ENCODE measurements around the gene GAK. TPM values are rescaled to one million over a fixed set of nuclear protein-coding genes. Genes with fewer than 3 reads are reported as not detected.
"Not testable (repeated sequence)": the region's sequence is repeated elsewhere in the genome, so short reads cannot be mapped to it uniquely, and the experiment has no call there.

Gene GAK
- 89.1 TPM for total RNA-seq

DNA sequence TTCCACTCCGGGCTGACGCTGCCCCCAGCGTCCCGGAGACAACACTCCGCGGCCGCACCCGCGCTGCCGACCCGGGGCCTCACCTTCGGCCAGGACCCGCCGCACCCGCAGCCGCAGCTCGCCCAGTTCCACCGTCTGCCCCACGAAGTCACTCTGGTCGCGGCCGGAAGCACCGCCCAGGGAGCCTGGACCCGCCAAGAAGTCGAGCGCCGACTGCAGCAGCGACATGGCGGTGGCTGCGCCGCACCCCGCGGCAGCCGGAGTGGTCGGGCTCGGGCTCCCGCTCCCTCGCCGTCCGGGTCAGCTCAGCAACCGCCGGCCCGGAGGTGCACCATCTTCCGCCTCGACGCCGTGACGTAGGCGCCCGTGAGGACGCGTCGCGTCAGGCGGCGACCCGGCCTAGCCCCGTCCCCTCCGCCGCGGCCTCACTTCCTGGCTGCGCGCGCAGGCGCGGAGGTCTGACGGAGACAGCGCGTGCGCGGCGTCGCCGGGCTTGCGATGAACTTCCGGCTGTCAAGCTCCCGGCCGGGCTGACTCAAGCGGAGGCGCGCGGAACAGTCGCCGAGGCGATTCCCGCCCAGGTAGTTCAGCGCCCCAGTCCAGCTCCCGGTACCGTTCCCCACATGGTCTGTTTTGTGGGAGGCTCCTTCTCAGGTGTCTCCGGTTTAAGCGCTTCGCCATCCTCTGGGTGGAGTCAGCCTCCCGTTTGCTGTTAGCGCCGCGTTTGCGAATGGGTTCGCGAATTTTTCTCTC lies at the start of gene GAK, which contains the start of gene TMEM175:
GAK (minus strand) TSS at position 357 of the 753 bp plus-strand sequence; CDS start at position 228, 129 bp downstream.
TMEM175 (plus strand) TSS at position 501 of the 753 bp plus-strand sequence. CDS start 15,280 bp downstream, outside the sequence.
- H3K27me3 ChIP-seq = no peaks in the 10 kb centered on the region
- peaks cover 46% of the 10 kb centered on the region for H3K4me1 ChIP-seq
- peak within 1 kb of the TSS; percentile 85 for H3K27ac ChIP-seq
- H3K9me3 ChIP-seq = no peaks in the 10 kb centered on the region
- no peaks in the 10 kb centered on the region for H3K36me3 ChIP-seq
- intact Hi-C loops (cut with DNase I) = no loop called here
- TF ChIP-seq, protein P1, sequence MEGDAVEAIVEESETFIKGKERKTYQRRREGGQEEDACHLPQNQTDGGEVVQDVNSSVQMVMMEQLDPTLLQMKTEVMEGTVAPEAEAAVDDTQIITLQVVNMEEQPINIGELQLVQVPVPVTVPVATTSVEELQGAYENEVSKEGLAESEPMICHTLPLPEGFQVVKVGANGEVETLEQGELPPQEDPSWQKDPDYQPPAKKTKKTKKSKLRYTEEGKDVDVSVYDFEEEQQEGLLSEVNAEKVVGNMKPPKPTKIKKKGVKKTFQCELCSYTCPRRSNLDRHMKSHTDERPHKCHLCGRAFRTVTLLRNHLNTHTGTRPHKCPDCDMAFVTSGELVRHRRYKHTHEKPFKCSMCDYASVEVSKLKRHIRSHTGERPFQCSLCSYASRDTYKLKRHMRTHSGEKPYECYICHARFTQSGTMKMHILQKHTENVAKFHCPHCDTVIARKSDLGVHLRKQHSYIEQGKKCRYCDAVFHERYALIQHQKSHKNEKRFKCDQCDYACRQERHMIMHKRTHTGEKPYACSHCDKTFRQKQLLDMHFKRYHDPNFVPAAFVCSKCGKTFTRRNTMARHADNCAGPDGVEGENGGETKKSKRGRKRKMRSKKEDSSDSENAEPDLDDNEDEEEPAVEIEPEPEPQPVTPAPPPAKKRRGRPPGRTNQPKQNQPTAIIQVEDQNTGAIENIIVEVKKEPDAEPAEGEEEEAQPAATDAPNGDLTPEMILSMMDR (IDR thresholded peaks at IDR 0.05) = no peak
- TF ChIP-seq POLR2AphosphoS5 (IDR thresholded peaks at IDR 0.05; ENCODE audit: insufficient read depth in 1 of 2, low read depth in 1 of 2) (peak; percentile 83 to 85), POLR2A (IDR thresholded peaks at IDR 0.05) (peak in 1 of 2 donors; percentile 3)
- peak within 1 kb of the TSS; percentile 84 to 93 for H3K4me3 ChIP-seq
- peak; percentile 94 to 97 for DNase-seq (ENCODE audit: extremely low spot score in 2 of 2)

DNA sequence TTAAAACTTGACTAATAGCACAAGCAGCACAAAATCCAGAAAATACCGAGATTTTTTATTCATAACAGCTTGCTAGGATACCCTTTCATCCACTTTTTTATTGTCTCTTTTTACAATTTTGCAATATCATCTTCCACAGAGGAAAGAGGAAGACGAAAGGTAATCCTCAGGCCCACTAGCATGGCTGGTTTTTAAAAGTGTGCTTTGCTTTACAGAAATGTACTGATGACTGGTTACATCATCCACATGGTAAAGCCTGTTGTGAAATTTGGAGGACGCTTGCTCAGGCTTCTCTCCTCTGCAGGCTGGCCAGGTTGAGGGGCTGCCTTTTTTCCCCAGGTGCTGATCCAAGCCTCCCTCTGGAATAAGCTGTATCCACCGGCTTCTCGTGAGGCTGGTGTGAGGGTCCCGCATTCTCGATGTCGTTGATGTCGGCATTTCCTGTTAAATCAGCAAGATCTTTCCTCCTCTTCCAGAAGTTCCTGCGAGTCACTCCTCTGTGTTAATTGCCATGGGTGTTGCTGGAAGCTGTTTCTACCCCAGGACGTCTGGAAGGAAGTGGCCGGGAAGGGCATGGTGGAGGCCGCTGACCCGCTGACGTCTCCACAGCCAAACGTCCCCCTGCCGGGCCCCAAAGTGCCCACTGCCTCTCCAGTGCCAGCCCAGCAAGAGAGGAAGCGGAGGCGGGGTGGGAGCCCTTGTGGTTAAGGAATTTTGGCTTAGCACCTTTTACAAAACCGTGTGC lies 47.0 kb upstream of the GAK start:
- intact Hi-C loops (cut with DNase I) = no loop called here

DNA sequence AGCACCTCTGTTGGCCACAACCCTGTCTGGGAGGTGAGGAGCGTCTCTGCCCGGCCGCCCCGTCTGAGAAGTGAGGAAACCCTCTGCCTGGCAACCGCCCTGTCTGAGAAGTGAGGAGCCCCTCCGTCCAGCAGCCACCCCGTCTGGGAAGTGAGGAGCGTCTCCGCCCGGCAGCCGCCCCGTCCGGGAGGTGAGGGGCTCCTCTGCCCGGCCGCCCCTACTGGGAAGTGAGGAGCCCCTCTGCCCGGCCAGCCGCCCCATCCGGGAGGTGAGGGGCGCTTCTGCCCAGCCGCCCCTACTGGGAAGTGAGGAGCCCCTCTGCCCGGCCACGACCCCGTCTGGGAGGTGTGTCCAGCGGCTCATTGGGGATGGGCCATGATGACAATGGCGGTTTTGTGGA lies 43.9 kb upstream of the GAK start:
- H3K27me3 ChIP-seq; intact Hi-C loops (cut with DNase I); H3K4me3 ChIP-seq; H3K9me3 ChIP-seq; H3K36me3 ChIP-seq; H3K27ac ChIP-seq; DNase-seq (ENCODE audit: extremely low spot score in 2 of 2): not testable (repeated sequence)
- peaks cover 27% of the 10 kb centered on the region for H3K4me1 ChIP-seq

More for the DNA sequence above, 47.0 kb upstream of the GAK start:
- TF ChIP-seq, protein P1 (IDR thresholded peaks at IDR 0.05) = no peak
- TF ChIP-seq POLR2A (IDR thresholded peaks at IDR 0.05) (no peak), POLR2AphosphoS5 (IDR thresholded peaks at IDR 0.05; ENCODE audit: insufficient read depth in 1 of 2, low read depth in 1 of 2) (no peak)
- no peaks in the 10 kb centered on the region for H3K9me3 ChIP-seq
- H3K4me1 ChIP-seq = peaks cover 1% of the 10 kb centered on the region
- no peak overlapping the region for H3K27ac ChIP-seq
- no peak for DNase-seq (ENCODE audit: extremely low spot score in 2 of 2)
- no peaks in the 10 kb centered on the region for H3K27me3 ChIP-seq
- no peaks in the 10 kb centered on the region for H3K36me3 ChIP-seq
- H3K4me3 ChIP-seq = no peak overlapping the region

DNA sequence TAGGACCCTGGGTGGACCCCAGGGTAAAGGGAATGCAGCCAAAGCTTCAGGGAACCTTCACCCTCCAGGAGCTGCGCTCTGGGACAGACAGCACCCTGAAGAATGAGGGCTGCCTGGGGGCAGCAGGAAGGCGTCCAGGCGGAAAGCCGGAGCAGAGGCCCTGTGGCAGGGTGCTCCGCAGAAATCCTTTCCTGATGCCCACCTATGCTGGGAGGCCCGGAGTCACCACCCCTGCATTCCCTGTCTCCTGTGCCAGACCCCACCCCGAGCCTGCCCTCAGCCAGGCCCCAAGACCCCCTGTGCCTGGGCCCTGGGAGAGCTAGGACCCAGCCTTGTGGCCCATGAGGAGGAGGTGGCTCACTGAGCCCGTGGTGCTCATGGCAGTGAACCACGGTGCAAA lies 42.6 kb upstream of the GAK start:
- TF ChIP-seq POLR2AphosphoS5 (IDR thresholded peaks at IDR 0.05; ENCODE audit: insufficient read depth in 1 of 2, low read depth in 1 of 2) = no peak
- TF ChIP-seq, protein P1 (IDR thresholded peaks at IDR 0.05) = no peak
- TF ChIP-seq POLR2A (IDR thresholded peaks at IDR 0.05) = no peak
- intact Hi-C loops (cut with DNase I) = no loop called here
- Histone ChIP-seq H3K36me3 (no peaks in the 10 kb centered on the region), H3K27me3 (no peaks in the 10 kb centered on the region), H3K9me3 (no peaks in the 10 kb centered on the region), H3K4me1 (peaks cover 32% of the 10 kb centered on the region), H3K4me3 (no peak overlapping the region), H3K27ac (no peak overlapping the region)
- no peak for DNase-seq (ENCODE audit: extremely low spot score in 2 of 2)

DNA sequence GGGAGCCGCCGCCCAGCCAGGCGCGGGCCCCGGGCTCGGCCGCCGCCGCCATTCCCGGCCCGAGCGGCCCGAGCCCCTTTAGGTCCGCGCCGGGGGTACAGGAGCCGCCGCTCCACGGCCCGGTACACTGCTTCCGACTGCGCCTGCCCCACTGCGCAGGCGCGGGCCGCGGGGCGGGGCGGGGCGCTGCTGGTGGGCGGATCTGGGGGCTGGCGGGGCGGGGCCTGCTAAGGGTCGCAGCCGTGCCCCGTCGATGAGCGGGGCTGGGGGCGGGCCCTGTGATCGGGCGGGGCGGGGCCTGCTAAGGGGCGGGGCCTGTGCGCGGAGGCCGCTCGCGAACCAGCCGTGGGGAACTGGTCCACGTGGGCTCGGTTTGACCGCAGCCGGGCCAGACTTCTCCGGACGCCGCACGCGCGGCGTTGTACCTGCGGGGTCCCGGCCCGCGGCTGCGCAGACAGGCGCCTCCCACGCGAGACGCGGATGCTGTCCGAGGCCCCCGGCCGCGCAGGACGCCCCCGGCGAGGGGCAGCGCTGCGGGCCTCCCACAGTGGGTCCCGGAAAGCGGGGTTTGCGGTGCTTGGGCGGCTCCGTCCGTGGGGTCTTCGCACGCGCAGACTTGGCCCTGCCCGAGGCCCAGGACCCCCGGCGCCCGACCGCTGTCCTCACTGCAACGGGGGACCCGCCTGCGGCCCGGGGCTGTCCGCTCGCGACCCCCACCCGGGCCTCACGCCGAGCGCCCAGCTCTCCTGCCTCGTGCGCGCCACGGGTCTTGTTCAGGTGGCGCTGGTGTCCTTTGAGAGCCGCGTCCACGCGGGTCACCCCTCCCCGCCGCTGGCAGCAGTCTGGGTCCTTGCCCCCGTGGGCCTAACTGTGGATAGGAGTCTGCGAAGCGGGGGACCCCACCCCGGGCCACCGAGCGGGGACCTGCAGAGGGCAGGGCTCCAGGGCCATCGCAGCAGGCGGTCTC lies 41.6 kb upstream of the GAK start, which contains the start of gene DGKQ:
DGKQ (minus strand) TSS at position 139 of the 967 bp plus-strand sequence; CDS start at position 52, 87 bp downstream.
- peak within 1 kb of the TSS; percentile 77 to 86 for H3K4me3 ChIP-seq
- DNase-seq (ENCODE audit: extremely low spot score in 2 of 2) = no peak

More for the DNA sequence above, 41.6 kb upstream of the GAK start, which contains the start of gene DGKQ:
- Histone ChIP-seq H3K36me3 (no peaks in the 10 kb centered on the region), H3K4me1 (peaks cover 32% of the 10 kb centered on the region), H3K27ac (no peak within 1 kb of the TSS), H3K27me3 (no peaks in the 10 kb centered on the region), H3K9me3 (no peaks in the 10 kb centered on the region)
- no peak for TF ChIP-seq POLR2AphosphoS5 (IDR thresholded peaks at IDR 0.05; ENCODE audit: insufficient read depth in 1 of 2, low read depth in 1 of 2)
- no peak for TF ChIP-seq POLR2A (IDR thresholded peaks at IDR 0.05)
- TF ChIP-seq, protein P1 (IDR thresholded peaks at IDR 0.05) = no peak
- intact Hi-C loops (cut with DNase I) = no loop called here

Data from vagina (tissue), 2 donors.